ENCODE measurements around the gene SDHAF2.

DNA sequence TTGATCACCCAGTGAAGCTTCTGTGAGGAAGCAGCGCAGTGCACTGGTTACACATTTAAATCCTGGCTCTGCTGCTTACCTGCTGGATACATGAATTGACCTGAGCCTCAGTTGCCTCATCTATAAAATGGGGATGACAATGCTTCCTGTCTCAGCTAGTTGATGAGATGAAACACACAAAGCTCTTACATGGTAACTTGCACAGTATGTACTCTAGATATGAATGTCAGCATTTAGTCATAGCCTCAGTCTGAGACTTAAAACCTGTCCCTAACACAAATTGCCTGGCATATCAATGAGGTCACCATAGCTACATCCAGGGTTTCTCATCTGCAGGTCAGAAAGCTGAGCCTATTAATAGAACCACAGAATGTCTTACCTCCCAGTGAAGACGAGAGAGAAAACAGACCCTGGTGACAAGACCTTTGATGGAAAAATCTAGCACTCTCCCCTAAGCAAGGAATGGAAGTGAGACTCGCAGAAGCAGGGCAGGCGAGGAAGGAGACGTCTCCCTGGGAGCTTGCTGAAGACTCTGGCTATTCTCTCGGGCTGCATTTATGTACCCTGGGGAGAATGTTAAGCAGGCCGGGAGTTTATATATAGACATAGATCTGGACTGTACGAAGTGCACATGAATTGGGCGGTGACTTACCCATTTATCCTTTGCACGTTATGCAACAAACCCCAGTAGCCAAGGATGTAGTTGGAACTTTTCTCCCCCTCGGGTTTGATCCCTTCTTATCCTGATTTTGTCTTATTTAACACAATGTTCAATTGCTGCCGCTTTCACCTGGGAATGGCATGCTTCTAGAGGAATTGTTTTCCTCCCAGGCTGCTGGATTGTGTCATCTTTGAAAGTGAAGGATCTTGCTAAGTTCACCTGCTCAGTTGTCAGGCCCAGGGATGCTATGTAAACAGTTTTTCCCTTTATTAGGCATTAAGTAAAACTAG lies 18.0 kb downstream of the SDHAF2 start:
- TF ChIP-seq, protein P1, sequence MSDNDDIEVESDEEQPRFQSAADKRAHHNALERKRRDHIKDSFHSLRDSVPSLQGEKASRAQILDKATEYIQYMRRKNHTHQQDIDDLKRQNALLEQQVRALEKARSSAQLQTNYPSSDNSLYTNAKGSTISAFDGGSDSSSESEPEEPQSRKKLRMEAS (IDR thresholded peaks at IDR 0.05; ENCODE audit: low read depth, low read length) = no peak
- no peak for TF ChIP-seq MYC (IDR thresholded peaks at IDR 0.05; ENCODE audit: low read depth, low read length)

Data from NB4 (cell line).